AG09309 (cell line): Measurements from ENCODE around the gene PEAK3.

Source experiments
- DNase-seq: peaks from one replicate; pipeline ENCODE4 v3.0.0-alpha.2; 2010; ENCODE audit warnings: low read depth
- H3K4me3 ChIP-seq: 2 replicates; pipeline ENCODE4 v1.5.1; 2011; ENCODE audit warnings: mild to moderate bottlenecking, low read depth, low read length, moderate library complexity; ENCODE audit not compliant: control insufficient read depth
- CTCF ChIP-seq: IDR thresholded peaks from 2 replicates; pipeline ENCODE4 v1.5.1; 2011; ENCODE audit warnings: mild to moderate bottlenecking, low read depth, low read length, inconsistent platforms; ENCODE audit not compliant: insufficient read depth, control insufficient read depth; ENCODE audit errors: missing control alignments

Gene PEAK3

GRCh38 chr19:2234996-2235380, 47.0 kb downstream of the PEAK3 start:
- DNase-seq: no peak
- no peak for TF ChIP-seq CTCF
- H3K4me3 ChIP-seq: peak overlapping the region; percentile 78

- DNase-seq: no peak
- TF ChIP-seq CTCF: no peak
- H3K4me3 ChIP-seq: no peak overlapping the region
Measured at GRCh38 chr19:2233601-2234280, 48.2 kb downstream of the PEAK3 start.

DNA sequence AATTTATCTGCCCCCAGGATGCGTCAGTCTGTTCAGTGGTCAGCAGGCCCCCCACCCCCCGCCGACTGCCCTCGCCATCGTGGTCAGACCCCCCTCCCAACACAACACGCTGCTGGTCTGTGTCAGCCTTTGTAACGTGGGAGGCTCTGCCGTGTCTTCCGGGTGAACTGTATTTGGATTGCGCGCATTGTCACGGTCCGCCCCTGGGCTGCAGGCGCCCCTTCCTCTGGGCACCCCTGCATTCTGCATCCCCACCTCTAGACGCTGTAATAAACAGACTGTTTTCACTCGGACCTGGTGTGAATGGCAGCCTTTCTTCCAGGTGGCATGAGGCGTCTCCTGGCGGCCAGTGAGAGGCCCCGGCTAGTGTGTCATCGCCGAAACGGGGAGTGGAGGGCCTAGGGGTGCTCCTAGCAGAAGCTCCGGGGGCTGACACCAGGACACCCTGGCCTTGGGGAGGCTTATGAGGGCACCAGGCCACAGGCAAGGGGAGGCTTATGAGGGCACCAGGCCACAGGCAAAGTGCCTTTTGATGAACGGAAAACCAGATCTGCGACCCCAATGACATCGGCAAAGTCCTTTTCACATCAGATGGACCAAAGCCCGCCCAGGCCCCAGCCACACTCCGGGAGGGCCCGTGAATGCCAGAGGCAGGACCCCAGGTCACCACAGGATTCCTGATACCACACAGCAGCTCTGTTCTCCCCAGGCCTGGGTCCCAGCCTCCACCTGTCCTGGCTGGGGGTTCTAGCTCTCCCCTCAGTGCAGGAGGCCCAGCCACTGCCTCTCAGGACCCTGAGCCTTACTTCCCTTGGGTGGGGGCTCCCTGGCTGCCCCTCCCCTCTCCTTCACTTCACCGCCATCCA, 49.5 kb downstream of the PEAK3 start:
- TF ChIP-seq CTCF: no peak
- H3K4me3 ChIP-seq: no peak overlapping the region

DNA sequence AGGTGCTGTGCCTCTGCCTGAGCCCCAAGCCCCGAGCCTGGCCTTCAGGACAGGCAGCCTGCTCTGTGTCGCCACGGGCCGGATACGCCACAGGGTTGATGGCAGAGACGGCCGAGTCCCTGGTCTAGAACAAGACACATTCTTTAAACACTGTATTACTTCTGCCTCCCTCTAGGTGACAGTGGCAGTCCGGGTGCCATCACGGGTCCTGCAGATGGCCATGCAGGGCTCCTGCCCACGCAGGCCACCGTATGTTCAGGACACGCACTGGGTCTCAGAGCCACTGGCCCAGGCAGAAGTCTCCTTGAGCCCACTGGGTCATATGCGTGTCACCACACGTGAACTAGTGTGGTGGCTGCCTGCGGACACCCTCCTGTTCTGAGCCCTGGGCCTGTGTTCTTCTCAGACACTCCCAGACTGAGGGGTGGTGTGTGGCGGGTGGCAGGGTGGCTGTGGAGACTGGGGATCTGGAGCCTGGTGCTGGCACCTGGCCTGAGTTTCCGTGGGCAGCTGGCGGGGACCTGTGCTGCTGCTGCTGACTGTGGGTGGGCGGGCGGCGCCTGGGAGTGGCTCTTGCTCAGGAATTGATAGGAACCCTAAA, 50.3 kb downstream of the PEAK3 start:
- no peak overlapping the region for H3K4me3 ChIP-seq
- DNase-seq: no peak
- no peak for TF ChIP-seq CTCF

More for the DNA sequence above, 49.5 kb downstream of the PEAK3 start:
- DNase-seq: no peak

DNA sequence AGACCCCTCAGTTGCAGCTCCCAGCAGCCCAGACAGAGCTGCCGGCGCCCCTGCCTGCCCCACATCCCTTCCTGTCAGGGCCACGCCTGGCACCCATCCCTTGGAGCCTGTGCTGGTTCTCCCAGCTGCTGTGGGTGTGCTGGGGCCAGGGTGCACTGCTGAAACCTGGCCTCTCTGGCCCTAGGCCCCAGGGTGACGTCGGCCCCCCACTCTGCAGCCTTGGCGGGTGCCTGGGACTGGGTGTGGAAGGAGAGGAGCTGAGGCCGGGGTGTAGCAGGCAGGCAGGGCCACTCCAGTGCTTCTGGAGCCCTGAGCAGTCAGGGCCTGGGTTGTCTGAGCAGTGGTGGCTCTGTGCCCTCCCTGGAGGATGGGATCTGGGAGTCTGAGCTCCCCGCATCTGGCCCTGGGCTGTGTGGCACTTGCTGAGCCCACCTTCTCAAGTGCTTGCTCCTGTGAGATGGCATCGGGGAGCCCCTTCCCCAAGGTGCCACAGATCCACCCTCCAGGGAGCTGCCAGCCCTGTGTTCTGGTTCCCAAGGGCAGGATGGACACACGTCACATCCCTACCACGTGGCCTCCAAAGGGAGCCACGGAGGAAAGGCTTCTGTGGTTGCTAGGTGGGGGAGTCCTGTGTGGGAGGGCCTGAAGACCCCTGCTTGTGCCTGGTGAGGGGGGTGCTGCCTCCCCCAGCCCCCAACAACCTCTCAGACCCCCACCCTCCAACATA, 51.0 kb downstream of the PEAK3 start:
- TF ChIP-seq CTCF: no peak
- no peak for DNase-seq

DNA sequence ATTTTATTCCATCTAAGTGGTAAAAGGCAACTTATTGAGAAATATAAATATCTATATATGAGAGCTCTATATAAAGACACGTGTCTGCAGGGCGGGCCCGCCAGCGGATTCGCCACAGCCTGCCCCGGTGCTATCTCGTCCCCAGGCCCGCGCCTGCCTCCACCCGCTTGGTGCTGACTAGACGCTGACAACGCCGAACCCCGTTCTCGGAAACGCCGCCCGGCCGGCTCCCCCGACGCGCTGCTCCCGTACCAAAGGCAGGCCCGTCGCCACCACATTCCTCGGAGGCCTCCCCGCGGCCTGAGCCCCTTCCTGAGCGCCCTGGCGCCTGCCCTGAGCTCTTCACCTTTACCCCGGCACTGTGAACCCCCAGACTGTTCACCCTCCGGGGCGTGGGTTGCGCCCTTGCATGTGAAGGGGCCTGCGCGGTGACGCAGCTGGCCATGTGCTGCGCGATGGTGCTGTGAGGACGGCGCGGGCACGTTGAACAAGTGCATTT, 51.9 kb downstream of the PEAK3 start:
- H3K4me3 ChIP-seq: no peak overlapping the region
- TF ChIP-seq CTCF: no peak
- no peak for DNase-seq

More for the DNA sequence above, 51.0 kb downstream of the PEAK3 start:
- H3K4me3 ChIP-seq: no peak overlapping the region
